Measurements from ENCODE around the gene DGKD.

DGKD gene

GRCh38 chr2:233429175-233429897 lies 75.0 kb downstream of the DGKD start:
- no peak for DNase-seq (ENCODE audit: low read depth)

- no peak for DNase-seq (ENCODE audit: low read depth)
Measured at GRCh38 chr2:233430081-233430480, 75.8 kb downstream of the DGKD start.

- no peak for DNase-seq (ENCODE audit: low read depth)
Measured at GRCh38 chr2:233430651-233431050, 76.4 kb downstream of the DGKD start.

- DNase-seq (ENCODE audit: low read depth): no peak
Measured at GRCh38 chr2:233433029-233433428, 78.7 kb downstream of the DGKD start.

GRCh38 chr2:233433794-233434193 lies 79.5 kb downstream of the DGKD start:
- no peak for DNase-seq (ENCODE audit: low read depth)

GRCh38 chr2:233434666-233435330 lies 80.5 kb downstream of the DGKD start:
- DNase-seq (ENCODE audit: low read depth): no peak

DNA sequence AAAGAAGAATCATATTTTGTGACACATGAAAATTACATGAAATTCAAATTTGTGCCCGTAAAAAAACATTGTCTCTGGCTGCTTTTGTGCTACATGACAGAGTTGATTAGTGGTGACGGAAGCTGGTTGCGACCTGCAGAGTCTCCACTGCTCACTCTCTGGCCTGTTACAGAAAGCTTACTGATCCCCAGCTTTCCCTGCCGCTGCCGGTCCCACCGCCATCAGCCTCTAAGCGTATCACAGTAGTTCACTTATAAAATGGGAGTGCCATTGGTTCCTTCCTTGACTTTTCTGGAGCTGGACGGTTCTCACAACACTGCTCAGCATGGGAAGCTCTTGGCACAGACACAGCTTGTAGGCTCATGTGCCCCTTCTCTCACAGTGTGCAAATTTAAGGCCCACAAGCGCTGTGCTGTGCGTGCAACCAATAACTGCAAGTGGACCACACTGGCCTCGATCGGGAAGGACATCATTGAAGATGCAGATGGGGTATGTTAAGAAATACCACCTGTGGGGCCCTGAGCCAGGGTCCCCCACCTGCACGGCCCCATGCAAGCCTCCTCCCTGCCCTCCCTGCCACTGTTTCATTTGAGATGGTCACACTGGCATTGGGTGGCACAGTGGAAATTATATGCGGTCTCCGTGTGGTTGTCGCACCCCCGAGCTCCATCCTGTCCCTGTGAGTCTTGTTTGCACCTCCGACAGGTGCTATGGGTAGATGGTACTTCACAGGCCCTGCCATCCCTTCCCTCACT lies 81.3 kb downstream of the DGKD start:
- no peak for DNase-seq (ENCODE audit: low read depth)

DNA sequence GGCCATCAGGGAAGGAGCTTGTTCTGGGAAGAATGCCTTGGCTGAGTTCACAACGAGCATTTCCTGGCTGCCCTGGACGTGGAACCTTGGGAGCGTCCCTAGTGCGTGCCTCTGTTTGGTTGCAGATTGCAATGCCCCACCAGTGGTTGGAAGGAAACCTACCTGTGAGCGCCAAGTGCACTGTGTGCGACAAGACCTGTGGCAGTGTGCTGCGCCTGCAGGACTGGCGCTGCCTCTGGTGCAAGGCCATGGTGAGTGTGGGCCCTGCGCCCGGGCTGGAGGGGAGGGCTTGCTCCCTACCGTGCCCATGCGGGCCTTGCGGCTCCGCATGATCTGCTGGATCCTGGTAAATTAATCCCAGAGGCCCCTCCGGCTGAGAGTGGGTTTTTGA lies 81.9 kb downstream of the DGKD start:
- DNase-seq (ENCODE audit: low read depth): no peak

DNA sequence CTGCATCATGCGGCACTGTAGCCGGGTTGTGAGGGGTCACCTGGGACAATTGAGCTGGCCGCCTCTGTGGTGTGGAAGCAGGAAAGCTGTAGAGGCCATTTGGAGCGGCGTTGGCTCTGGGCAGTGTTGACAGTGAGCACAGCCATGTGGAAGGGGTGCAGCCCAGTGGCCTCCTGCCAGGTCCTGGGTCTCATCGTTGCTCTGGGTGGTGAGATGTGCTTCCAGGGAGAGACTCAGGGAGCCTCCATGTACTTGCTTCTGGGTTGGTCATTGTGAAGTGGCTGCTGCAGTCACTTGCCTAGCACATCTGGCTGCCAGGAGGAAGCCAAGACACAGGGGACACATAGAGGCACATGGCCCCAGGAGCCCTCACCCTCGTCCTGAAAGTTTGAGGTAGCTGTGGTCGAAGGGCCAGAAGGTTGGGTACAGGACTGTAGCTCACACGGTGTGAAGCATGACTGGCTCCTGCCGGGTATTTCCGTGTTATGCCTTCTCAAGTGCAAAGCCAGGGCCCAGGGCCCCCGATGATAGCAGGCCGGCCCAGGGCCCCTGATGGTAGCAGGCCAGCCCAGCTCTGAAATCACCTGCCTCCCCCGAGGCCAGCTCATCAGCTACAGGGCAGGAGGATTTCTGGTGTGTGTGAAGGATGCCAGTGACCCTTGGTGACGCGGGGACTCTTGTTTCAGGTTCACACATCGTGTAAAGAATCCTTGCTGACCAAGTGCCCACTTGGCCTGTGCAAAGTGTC lies 82.6 kb downstream of the DGKD start:
- DNase-seq (ENCODE audit: low read depth): no peak

GRCh38 chr2:233437439-233437955 lies 83.2 kb downstream of the DGKD start:
- no peak for DNase-seq (ENCODE audit: low read depth)

DNA sequence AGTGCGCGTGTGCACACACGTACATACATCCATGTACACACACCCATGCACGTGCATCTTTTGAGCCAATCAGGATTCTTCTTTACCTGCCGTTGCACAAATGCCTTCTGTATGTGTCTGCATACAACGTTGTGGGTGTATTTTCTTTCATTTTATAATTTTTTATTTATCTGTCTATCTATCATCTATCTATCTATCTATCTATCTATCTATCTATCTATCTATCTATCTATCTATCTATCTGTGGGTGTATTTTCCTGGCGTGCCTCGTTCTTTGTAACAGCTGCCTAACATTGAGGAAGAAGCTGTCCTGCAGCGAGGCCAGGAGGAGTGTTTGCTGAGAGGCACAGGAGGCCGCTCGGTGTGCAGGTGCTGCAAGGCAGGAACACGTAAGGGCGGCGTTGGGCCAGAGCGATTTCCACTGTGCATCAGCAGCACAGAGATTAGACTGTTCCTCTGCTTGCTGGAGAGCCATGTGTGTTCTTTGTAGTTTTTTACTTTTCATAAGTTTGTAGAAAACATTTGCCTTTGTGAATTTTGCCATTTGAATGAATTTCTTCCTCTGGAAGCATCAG lies 84.4 kb downstream of the DGKD start:
- DNase-seq (ENCODE audit: low read depth): no peak

DNA sequence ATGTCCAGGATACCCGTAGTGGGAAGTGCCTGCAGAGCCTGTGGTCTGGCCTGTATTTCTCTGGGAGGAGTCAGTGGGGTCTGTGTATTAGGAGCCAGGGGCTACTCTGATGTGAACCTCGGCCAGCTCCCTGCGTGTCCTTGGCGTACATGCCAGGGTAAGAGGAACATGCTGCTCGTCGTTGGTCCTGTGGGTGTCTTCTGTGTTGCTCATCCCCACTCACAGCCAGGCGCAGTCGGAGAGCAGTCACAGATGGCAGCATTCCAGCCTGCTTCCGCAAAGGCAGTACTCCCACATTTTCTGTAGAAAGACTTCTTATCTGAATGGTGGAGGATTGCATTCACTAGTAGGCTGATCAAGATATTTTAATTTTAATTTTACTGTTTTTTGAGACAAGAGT lies 84.9 kb downstream of the DGKD start:
- no peak for DNase-seq (ENCODE audit: low read depth)

GRCh38 chr2:233440314-233440713 lies 86.0 kb downstream of the DGKD start:
- no peak for DNase-seq (ENCODE audit: low read depth)

- no peak for DNase-seq (ENCODE audit: low read depth)
Measured at GRCh38 chr2:233440714-233441113, 86.4 kb downstream of the DGKD start.

GRCh38 chr2:233441161-233442027 lies 87.1 kb downstream of the DGKD start:
- DNase-seq (ENCODE audit: low read depth): no peak

GRCh38 chr2:233442028-233442310 lies 87.7 kb downstream of the DGKD start:
- DNase-seq (ENCODE audit: low read depth): no peak

DNA sequence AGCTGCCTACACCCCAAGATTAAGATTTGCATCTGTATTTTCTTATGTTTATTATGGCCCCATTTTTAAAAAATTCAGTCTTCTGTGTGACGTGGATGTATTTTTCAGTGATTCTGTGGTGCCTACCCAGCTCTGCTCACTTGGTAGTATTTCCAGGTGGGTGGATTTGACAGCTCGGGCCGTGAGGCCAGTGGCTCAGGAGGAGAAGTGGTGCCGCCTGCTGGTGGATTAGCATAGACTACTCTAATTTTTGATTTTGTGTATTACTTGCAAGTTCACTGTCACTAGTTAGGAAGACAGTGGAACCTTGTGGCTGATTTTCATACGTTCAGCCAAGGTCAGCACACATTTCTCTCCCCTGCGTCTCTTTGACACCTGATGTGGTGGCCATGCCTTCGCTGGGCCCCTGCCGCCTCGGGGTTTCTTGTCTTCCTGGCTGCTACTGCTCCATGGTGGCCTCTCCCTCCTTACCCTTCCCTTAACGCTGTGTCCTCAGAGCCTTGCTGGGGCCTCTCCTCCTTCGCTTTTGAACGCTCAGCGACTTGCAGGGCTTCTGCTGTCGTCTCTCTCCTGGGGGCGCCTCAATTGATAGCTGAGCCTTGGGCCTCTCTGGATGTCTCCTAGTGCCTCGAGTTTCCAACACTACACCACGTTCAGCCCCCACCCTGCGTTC lies 89.4 kb downstream of the DGKD start:
- peak; percentile 50 for DNase-seq (ENCODE audit: low read depth)

- no peak for DNase-seq (ENCODE audit: low read depth)
Measured at GRCh38 chr2:233444501-233444900, 90.2 kb downstream of the DGKD start.

GRCh38 chr2:233445152-233445830 lies 91.0 kb downstream of the DGKD start:
- no peak for DNase-seq (ENCODE audit: low read depth)

GRCh38 chr2:233446121-233446520 lies 91.8 kb downstream of the DGKD start:
- DNase-seq (ENCODE audit: low read depth): no peak

All from stromal cell of bone marrow (primary cell).